NCI-H1694 treated with DMSO at 0.1 percent for 48 hours (cell line): ENCODE measurements around the gene VAT1L.

Experiments used
- DNase-seq: peaks from one replicate; lab custom pipeline; 2025; lab: John Stamatoyannopoulos, UW

VAT1L gene

GRCh38 chr16:77781091-77781490, 7.3 kb upstream of the VAT1L start:
- no peak for DNase-seq

DNA sequence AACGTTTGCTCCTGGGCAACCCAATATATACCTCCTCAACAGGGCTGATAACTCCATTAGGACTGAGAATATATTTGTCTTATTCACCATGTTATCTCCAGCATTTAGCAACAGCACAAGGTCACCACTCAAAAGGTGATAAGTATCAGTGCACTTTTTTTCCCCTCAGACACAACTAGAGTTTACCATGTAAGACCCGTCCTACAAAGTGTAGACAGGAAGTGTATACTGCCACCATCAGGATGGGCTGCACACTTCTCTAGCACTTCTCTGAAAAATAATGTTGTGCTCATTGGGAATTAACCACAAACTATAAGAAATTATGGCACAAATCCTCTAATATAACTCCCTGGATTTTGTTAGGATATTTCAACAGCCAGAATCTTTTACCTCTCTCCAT, 5.7 kb upstream of the VAT1L start:
- DNase-seq: no peak

DNA sequence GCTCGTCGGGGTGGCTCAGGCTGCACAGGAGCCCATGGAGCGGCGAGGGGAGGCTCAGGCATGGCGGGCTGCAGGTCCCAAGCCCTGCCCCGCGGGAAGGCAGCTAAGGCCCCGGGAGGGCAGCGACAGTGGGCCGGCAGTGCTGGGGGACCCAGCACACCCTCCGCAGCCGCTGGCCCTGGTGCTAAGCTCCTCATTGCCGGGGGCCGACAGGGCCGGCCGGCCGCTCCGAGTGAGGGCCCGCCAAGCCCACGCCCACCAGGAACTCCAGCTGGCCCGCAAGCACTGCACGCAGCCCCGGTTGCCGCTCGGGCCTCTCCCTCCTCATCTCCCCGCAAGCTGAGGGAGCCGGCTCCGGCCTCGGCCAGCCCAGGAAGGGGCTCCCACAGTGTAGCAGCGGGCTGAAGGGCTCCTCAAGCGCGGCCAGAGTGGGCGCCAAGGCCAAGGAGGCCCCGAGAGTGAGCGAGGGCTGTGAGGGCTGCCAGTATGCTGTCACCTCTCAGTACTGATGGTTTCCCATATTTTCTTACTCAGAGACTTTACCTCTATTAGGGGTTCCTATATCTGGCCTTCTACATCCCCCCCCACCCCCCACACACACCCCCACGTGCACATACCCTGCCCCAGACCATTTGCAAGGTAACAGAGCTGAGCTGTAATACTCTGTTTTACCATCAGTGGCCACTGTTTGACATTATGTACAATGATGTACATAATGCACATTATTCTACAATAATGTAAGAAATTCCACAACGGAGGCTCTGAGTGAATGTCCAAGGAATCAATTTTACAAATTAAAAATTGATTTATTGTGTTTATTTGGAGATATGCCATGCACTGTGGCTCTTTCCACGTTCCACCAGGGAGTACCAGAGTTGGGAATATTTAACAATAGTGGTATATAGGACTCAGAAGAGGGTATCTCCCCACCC, 3.7 kb upstream of the VAT1L start:
- DNase-seq: no peak

GRCh38 chr16:77785373-77785764, 3.0 kb upstream of the VAT1L start:
- no peak for DNase-seq

- no peak for DNase-seq
These were observed 2.0 kb upstream of the VAT1L start for GRCh38 chr16:77786186-77786847.

GRCh38 chr16:77787452-77787851, 912 bp upstream of the VAT1L start:
- DNase-seq: no peak

DNA sequence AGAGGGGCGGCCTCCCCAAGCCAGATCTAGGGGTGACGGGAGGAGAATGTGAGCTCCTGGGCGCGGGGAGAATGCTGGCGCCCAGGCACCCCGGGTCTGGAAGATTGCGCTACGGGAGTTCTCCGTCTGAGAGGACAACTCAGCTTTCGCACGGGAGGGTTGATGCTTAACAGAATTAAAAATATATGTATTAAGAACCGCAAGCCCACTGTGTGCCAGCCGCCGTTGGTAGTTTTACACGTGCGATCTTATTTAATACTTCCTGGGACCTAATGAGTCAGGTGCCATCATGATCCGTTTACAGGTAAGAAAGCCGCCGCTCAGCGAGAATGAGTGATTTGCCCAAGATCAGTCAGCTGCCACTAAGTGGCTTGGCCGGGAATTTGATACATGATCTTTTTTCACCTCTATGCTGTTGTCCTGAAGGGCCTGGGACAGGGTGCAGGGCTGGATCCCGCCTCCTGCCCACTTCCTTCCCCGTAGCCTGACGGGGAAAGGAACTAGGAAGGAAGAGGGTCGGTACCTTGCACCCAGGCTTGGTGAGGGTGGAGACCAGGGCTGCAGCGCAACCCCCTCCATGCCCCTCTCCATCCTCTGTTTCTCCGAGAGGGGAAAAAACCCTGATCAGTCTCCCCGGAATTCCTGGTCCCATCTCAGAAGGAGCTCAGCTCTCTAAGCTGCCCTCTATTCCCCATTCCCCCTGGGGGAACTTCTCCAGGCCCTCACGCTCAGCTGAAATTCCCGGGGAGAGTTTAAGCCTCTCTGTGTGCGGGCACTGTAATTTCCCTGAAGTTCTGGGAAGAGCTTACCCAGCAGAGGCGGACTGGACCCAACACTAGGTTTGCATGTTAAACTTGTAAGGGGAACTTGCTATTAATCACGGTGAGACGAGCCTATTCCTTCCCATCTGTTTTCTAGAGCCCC, 983 bp downstream of the VAT1L start:
- no peak for DNase-seq

GRCh38 chr16:77790009-77790372, 1.6 kb downstream of the VAT1L start:
- DNase-seq: no peak

- no peak for DNase-seq
These were observed 2.5 kb downstream of the VAT1L start for GRCh38 chr16:77790912-77791311.

GRCh38 chr16:77793417-77793816, 5.1 kb downstream of the VAT1L start:
- DNase-seq: no peak

GRCh38 chr16:77794586-77794985, 6.2 kb downstream of the VAT1L start:
- no peak for DNase-seq

DNA sequence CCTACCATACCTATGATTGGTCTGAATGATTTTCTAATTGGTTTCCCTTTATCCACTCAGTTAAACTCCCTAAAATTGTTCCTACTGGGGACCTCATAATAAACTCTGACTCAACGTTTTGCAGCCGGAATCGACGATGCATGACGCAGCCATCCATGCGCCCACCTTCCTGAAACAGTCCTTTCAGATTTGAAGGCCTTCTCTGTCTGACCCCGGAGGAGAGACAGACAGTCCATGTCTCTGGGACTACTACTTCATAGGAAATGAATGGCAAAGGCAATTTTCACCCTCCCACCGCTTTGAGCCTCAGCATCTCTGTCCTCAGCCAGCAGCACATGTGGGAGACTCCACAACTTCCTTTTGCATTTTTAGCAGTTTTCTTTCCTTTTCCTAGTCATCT, 13.5 kb downstream of the VAT1L start:
- no peak for DNase-seq

DNA sequence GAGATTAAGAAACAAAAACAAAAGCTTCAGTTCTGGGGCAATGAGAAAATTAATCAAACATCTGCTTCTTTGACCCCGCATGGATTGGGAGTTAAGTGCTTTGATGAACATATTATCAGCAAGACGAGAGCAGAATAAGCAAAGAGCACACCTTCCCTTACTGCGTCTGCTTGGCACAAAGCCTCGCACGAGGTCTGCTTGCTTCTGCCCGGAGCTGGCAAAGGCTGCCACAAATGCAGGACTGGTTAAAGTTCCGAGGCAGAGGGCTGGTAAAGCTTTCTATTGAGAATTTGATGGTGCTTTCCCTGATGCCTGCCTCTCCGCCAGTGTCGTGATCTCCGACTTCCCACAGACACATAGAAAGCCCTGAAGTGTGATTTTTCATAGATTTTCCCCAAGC, 17.0 kb downstream of the VAT1L start:
- no peak for DNase-seq

DNA sequence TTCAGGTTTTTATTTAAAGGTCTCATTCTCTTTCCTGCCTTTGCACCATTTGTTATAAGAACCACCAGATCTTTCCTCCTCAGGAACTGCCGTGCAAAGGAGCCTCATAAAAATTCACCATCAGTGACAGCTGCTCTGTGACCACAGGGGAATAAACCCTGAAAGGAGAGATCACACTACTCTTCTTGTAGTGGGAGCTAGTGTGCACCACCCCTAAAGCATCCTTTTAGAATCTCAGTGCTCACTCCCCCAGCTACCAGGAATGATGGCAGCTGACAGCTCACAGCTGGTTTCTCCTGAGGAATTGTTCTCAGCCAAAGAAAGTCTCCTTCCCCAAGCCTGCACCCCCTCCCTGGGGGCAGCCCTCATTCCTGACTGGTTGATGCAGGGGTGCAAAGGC, 18.7 kb downstream of the VAT1L start:
- DNase-seq: no peak

- no peak for DNase-seq
These were observed 24.6 kb downstream of the VAT1L start for GRCh38 chr16:77812856-77813500.

DNA sequence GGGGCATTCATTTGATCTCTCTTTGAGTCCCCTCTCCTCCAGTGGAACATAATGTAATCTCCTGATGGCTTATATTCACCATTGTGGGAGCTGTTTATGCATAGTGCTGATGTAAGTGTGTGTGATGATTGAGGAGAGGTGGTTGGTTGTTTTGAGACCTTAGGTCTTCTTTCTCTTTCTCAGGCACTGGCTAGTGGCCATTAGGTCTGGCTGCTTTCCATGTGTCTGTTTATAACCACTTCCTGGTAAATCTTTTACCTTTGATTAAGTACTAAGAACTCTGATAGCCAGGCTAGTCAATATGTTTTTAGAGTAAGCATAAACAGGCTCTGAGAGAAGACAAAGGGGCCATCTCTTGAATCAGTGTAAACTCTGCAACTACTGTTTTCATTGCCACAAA, 27.9 kb downstream of the VAT1L start:
- DNase-seq: no peak

- DNase-seq: no peak
These were observed 32.0 kb downstream of the VAT1L start for GRCh38 chr16:77820340-77820739.

DNA sequence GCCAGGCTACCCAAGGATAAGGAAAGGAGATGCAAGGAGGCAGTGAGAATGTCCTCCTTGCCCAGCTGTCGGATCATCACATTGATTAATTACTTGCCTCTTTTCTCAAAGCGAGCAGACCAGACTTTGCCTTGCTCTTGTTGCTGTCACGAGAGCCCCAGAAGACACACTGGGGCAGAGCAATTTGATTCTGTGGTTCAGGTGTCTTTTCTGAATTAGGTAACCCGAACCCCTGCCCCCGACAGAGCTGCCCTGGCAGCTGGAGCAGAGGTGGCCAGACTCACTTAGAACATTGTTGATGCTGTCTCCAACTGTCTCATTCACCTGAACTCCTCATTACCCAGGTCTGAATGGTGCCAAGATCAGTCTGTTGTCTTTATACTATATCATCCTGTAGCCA, 34.3 kb downstream of the VAT1L start:
- no peak for DNase-seq

DNA sequence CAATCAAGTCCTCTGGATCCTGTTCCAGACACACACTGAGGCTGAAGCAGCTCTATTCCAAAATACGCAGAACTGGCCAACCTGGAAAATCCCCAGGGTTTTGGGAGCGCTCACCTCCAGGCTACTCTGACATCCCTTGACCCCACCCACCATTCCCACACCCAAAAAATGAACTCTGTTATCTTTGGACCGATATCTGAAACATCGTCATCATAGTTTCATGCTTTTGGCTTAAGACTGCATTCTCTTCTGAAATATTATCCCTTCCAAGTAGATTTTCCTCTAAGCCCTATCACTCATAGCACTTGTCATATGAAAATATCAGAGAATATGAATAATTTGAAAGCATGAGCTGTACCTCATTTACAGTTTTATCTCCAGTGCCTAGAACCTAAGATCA, 34.7 kb downstream of the VAT1L start:
- DNase-seq: no peak

DNA sequence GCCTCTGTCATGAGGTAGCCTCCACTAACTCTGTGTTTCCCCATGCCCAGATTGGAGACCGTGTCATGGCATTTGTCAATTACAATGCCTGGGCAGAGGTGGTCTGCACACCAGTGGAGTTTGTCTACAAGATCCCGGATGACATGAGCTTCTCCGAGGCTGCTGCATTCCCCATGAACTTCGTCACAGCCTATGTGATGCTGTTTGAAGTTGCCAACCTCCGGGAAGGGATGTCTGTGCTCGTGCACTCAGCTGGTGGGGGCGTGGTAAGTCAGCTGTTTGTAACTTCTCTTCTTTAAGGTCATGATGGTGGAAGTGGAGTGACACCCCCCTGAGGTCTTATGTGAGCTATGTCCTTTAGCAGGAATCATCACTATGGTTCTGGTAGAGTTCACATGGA, 36.8 kb downstream of the VAT1L start:
- DNase-seq: no peak

DNA sequence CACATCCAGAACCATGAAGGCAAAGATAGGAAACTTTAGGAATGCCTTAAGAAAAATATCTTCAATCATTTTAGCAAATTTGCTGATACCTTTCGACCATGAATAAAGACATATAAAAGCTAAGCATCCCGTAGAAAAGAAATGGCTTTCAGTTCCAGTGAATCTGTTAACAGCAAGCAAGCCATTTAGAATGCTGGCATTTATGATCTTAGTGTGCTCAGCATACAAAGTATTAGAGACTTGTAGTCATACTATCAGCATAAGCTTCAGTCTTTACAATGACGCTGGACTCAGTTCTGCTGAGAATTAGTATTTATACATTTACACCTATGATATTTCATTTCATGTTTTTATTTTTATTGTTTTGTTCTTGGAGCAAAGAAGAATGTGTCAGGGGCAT, 38.7 kb downstream of the VAT1L start:
- DNase-seq: no peak
